HG03432 (cell line): ENCODE results near the gene PGAP6.
"Not testable (repeated sequence)": the region's sequence is repeated elsewhere in the genome, so short reads cannot be mapped to it uniquely, and the experiment has no call there.

Experiments
- ATAC-seq: cut with Tn5 transposase; IDR thresholded peaks from one replicate; pipeline ENCODE4 v1.9.1; 2021; ENCODE audit warnings: mild to moderate bottlenecking, moderate library complexity; ENCODE audit not compliant: unreplicated experiment

The PGAP6 gene

GRCh38 chr16:404971-405486 lies 23.3 kb upstream of the PGAP6 start:
- ATAC-seq: no peak

- peak; percentile 54 for ATAC-seq
These were observed 19.9 kb upstream of the PGAP6 start, which contains the start of gene DECR2 for GRCh38 chr16:401468-402348. TSS of gene DECR2 (plus strand) at chr16:401885. CDS start at chr16:401964, 79 bp downstream.

GRCh38 chr16:400061-400591 lies 18.3 kb upstream of the PGAP6 start:
- ATAC-seq: no peak

- no peak for ATAC-seq
These were observed 17.7 kb upstream of the PGAP6 start for GRCh38 chr16:399340-400019.

- no peak for ATAC-seq
These were observed 17.0 kb upstream of the PGAP6 start for GRCh38 chr16:398561-399339.

GRCh38 chr16:397736-398332 lies 16.1 kb upstream of the PGAP6 start:
- ATAC-seq: no peak

- no peak for ATAC-seq
These were observed 15.4 kb upstream of the PGAP6 start, which contains the start of gene NME4 for GRCh38 chr16:397135-397661. TSS of gene NME4 (plus strand) at chr16:397199. CDS start at chr16:397223, 24 bp downstream.

GRCh38 chr16:396605-397004 lies 14.8 kb upstream of the PGAP6 start:
- no peak for ATAC-seq

GRCh38 chr16:396199-396598 lies 14.4 kb upstream of the PGAP6 start:
- no peak for ATAC-seq

- ATAC-seq: no peak
These were observed 10.8 kb upstream of the PGAP6 start for GRCh38 chr16:392450-393030.

GRCh38 chr16:391885-392335 lies 10.1 kb upstream of the PGAP6 start:
- ATAC-seq: no peak

GRCh38 chr16:389352-389751 lies 7.6 kb upstream of the PGAP6 start:
- ATAC-seq: no peak

GRCh38 chr16:387761-388666 lies 6.2 kb upstream of the PGAP6 start:
- not testable (repeated sequence) for ATAC-seq

GRCh38 chr16:386641-387156 lies 4.9 kb upstream of the PGAP6 start:
- ATAC-seq: no peak

- no peak for ATAC-seq
These were observed 1.7 kb upstream of the PGAP6 start for GRCh38 chr16:383326-384051.

GRCh38 chr16:381012-381788 lies 578 bp downstream of the PGAP6 start:
- ATAC-seq: peak; percentile 28

- no peak for ATAC-seq
These were observed 1.1 kb downstream of the PGAP6 start for GRCh38 chr16:380762-381011.
